ENCODE results near the gene NUP85. TPM values are rescaled to one million over a fixed set of nuclear protein-coding genes. Genes with fewer than 3 reads are reported as not detected.

Gene NUP85
- total RNA-seq, 4 donors from 2014 or later = 19.6 to 62.3 (median 22.3) TPM

DNA sequence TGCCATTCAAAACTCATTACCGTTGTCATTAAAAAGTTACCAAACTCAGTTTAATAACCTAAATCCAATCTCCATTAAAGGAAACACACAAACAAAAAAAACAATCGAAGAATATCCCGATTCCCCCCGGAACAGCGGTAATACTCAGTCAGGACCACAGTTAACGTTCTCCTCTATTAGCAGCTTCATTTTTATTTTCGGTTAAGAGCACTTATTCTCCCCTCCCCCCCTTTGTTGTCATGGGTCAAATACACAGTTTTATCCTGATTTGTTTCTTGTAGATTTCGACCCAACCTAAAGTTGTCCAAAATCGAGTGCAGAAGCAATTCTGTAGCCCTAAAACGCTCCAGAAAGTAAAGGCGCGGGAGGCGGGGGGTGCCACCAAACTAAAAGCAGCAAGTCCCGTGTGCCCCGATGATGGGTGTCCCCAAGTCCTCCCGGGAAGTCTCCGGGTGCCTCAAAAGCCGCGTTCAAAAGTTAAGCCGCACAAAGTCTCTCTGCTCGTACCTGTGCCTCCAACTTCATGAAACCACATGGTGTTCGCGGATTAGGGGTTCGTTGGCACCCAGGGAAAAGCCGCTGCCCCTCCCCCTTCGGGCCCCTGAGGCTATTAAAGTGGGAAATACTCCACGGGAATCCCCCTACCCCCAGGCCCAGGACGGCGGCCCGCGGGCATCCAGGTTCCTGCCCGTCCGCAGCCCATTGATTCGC lies 23.7 kb upstream of the NUP85 start:
- TF ChIP-seq POLR2A (IDR thresholded peaks at IDR 0.05) = no peak
- Histone ChIP-seq H3K4me3 (peak overlapping the region; percentile 64 to 72), H3K27me3 (no peaks in the 10 kb centered on the region), H3K36me3 (peaks cover 0 to 29% of the 10 kb centered on the region in 2 donors), H3K9me3 (no peaks in the 10 kb centered on the region), H3K27ac (peak overlapping the region; percentile 91 to 100 (median 99)), H3K4me1 (peaks cover 0 to 50% (median 10%) of the 10 kb centered on the region in 3 donors)
- ATAC-seq = no peak
- WGBS, 2 donors (ENCODE audit: low coverage in 1 of 2) = 0% methylated on average over 12 to 22 of the region's 34 CpGs

DNA sequence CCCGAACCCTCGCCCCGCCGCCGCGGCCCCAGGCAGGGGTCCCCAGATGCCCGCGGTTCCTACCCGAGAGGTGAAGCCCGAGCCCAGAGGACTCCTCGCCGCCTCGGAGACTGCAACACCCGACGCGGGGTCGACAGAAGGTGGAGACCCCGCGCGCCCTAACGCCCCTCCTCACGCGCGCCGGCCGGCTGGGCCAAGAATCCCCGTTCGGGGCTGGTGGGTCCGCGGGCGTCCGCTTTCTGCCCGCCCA lies 23.2 kb upstream of the NUP85 start:
- H3K36me3 ChIP-seq = peaks cover 0 to 24% of the 10 kb centered on the region in 2 donors
- no CpG with 5 or more reads among the region's 33 CpGs for WGBS, 2 donors (ENCODE audit: low coverage in 1 of 2)
- ATAC-seq = no peak

DNA sequence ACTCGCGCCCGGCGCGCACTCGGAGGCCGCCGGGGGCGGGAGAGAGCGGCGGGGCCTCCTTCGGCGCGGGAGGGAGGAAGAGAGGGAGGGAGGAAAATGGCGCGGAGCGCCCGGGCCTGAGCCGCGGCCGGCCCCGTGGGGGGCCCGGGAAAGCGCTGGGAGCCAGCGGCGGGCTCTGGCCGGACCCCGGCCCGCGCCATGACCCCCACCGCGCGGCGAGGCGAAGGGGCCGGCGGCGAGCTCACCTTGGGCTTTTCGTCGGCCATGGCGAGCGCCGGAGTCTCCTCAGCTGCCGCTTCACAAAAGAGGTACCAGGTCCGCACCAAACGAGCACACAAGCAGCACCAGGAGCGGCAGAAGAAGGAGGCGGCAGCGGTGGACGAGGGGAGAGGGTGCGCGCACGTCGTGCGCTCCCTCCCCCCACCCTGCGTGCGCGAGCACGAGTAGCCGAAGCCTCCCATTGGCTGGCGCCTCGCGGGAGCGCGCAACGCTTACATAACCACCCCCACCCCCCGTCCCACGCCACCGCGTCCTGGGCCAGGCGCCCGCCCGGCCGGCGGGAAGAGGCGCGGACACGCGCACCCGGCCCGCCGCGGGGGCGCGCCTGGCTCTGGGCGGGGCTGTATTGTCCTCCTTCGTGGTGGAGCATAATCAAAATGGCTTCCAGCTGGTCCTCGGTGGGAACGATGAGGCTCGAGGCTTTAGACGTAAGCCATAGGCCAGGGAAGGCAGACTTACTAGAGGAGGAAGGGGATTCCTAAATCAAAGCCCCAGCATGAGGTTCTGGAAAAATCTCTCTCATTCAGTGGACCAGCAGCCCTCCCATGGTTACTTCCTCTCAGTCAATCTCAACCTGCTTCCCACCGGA lies 22.7 kb upstream of the NUP85 start, which contains the start of gene SUMO2:
SUMO2 (minus strand) TSS at position 391 of the 868 bp plus-strand sequence; CDS start at position 266, 125 bp downstream.
- no peak for TF ChIP-seq EP300 (IDR thresholded peaks at IDR 0.05)
- peak; percentile 59 for TF ChIP-seq POLR2AphosphoS5 (IDR thresholded peaks at IDR 0.05)
- TF ChIP-seq, protein P1, sequence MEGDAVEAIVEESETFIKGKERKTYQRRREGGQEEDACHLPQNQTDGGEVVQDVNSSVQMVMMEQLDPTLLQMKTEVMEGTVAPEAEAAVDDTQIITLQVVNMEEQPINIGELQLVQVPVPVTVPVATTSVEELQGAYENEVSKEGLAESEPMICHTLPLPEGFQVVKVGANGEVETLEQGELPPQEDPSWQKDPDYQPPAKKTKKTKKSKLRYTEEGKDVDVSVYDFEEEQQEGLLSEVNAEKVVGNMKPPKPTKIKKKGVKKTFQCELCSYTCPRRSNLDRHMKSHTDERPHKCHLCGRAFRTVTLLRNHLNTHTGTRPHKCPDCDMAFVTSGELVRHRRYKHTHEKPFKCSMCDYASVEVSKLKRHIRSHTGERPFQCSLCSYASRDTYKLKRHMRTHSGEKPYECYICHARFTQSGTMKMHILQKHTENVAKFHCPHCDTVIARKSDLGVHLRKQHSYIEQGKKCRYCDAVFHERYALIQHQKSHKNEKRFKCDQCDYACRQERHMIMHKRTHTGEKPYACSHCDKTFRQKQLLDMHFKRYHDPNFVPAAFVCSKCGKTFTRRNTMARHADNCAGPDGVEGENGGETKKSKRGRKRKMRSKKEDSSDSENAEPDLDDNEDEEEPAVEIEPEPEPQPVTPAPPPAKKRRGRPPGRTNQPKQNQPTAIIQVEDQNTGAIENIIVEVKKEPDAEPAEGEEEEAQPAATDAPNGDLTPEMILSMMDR (IDR thresholded peaks at IDR 0.05) = peak in 3 of 4 experiments; percentile 49 to 61 (median 56)
- peak in 1 of 2 donors; percentile 79 for TF ChIP-seq POLR2A (IDR thresholded peaks at IDR 0.05)
- H3K9me3 ChIP-seq = no peaks in the 10 kb centered on the region
- WGBS, 2 donors (ENCODE audit: low coverage in 1 of 2) = 13 to 17% methylated on average over 3 to 7 of the region's 92 CpGs
- H3K4me1 ChIP-seq = peaks cover 0 to 42% (median 10%) of the 10 kb centered on the region in 3 donors
- H3K27me3 ChIP-seq = no peaks in the 10 kb centered on the region
- H3K27ac ChIP-seq = peak within 1 kb of the TSS; percentile 91 to 100 (median 99)
- peaks cover 0 to 19% of the 10 kb centered on the region in 2 donors for H3K36me3 ChIP-seq
- ATAC-seq = peak; percentile 93
- H3K4me3 ChIP-seq = peak within 1 kb of the TSS; percentile 64 to 72

More for the DNA sequence above, 23.2 kb upstream of the NUP85 start:
- TF ChIP-seq POLR2AphosphoS5 (IDR thresholded peaks at IDR 0.05) = no peak
- no peak for TF ChIP-seq EP300 (IDR thresholded peaks at IDR 0.05)
- TF ChIP-seq, protein P1 (IDR thresholded peaks at IDR 0.05) = no peak
- TF ChIP-seq POLR2A (IDR thresholded peaks at IDR 0.05) = no peak
- H3K4me3 ChIP-seq = peak overlapping the region; percentile 64 to 72
- H3K4me1 ChIP-seq = peaks cover 0 to 45% (median 10%) of the 10 kb centered on the region in 3 donors
- no peaks in the 10 kb centered on the region for H3K27me3 ChIP-seq
- peak overlapping the region; percentile 91 to 100 (median 99) for H3K27ac ChIP-seq
- no peaks in the 10 kb centered on the region for H3K9me3 ChIP-seq

DNA sequence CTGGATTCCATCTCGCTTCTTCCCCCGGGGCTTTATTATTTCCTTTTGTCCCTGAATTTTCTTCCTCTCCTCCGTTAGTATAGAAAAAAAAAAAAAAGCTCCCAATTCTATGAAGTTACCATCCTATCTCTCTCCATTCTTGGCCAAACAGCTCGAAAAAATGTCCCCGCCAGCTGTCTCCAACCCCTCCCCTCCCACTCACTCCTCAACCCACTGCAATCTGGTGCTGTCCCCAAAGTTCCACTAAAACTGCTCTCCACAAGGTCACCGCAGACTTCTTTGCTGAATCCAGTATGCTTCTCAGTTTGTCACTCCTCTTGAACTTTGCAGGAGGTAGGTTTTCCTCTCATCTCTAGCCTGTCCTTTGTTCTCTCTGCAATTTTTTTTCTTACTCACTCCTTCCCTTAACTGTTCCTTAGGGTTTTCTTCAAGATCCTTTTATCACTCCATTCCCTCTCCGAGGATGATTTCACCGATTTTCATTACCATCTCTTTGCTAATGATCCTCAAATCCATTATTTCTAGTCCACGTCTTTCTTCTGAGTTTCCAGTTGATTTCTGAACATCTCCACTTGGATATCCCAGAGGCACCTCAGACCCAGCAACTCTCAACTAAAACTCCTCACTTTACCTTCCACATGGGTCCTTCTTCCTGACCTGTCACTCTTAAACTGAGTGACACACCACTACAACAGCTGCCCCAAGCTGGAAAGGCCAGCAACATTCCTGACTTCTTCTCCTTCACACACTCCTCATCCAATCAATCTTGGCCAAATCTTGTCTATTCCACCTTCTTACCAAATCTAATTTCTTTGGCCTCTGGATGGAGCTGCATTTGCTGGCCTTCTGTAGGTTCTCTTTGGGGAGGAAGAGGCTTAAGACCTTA lies 21.2 kb upstream of the NUP85 start:
- no peak for ATAC-seq
- Histone ChIP-seq H3K4me1 (peaks cover 0 to 32% (median 10%) of the 10 kb centered on the region in 3 donors), H3K27me3 (no peaks in the 10 kb centered on the region), H3K36me3 (peaks cover 0 to 9% of the 10 kb centered on the region in 2 donors), H3K4me3 (no peak overlapping the region), H3K9me3 (no peaks in the 10 kb centered on the region), H3K27ac (peak overlapping the region in 2 of 4 donors; percentile 99)
- WGBS, 2 donors (ENCODE audit: low coverage in 1 of 2) = 87 to 91% methylated on average over 6 to 9 of the region's 9 CpGs
- TF ChIP-seq POLR2A (IDR thresholded peaks at IDR 0.05) (no peak), EP300 (IDR thresholded peaks at IDR 0.05) (no peak), POLR2AphosphoS5 (IDR thresholded peaks at IDR 0.05) (no peak)
- TF ChIP-seq, protein P1 (IDR thresholded peaks at IDR 0.05) = no peak

Data from gastroesophageal sphincter (tissue), 4 donors.